ENCODE measurements around the gene ZYX.

- TF ChIP-seq POLR2A (IDR thresholded peaks at IDR 0.05): no peak
- TF ChIP-seq, protein P1, sequence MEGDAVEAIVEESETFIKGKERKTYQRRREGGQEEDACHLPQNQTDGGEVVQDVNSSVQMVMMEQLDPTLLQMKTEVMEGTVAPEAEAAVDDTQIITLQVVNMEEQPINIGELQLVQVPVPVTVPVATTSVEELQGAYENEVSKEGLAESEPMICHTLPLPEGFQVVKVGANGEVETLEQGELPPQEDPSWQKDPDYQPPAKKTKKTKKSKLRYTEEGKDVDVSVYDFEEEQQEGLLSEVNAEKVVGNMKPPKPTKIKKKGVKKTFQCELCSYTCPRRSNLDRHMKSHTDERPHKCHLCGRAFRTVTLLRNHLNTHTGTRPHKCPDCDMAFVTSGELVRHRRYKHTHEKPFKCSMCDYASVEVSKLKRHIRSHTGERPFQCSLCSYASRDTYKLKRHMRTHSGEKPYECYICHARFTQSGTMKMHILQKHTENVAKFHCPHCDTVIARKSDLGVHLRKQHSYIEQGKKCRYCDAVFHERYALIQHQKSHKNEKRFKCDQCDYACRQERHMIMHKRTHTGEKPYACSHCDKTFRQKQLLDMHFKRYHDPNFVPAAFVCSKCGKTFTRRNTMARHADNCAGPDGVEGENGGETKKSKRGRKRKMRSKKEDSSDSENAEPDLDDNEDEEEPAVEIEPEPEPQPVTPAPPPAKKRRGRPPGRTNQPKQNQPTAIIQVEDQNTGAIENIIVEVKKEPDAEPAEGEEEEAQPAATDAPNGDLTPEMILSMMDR (IDR thresholded peaks at IDR 0.05): no peak
Measured at GRCh38 chr7:143431109-143431508, 50.0 kb downstream of the ZYX start.

Measured in body of pancreas (tissue), 4 donors.